ENCODE results near the gene TMEM72. TPM values are rescaled to one million over a fixed set of nuclear protein-coding genes. Genes with fewer than 3 reads are reported as not detected.
"Not testable (repeated sequence)": the region's sequence is repeated elsewhere in the genome, so short reads cannot be mapped to it uniquely, and the experiment has no call there.

Gene TMEM72
- total RNA-seq (2014; rRNA removed; shearing (Covaris generic)): not detected in 2 replicates

GRCh38 chr10:44911081-44911540, at the start of gene TMEM72:
Gene TMEM72, plus strand, starts transcription at chr10:44911337. Its CDS starts 176 bp downstream, at chr10:44911513.
- no peak for DNase-seq (ENCODE audit: low spot score)

- DNase-seq (ENCODE audit: low spot score): no peak
These were observed 49.0 kb upstream of the TMEM72 start for GRCh38 chr10:44862006-44862751.

GRCh38 chr10:44862924-44863323, 48.2 kb upstream of the TMEM72 start:
- DNase-seq (ENCODE audit: low spot score): no peak

GRCh38 chr10:44863344-44864047, 47.6 kb upstream of the TMEM72 start:
- DNase-seq (ENCODE audit: low spot score): no peak

- DNase-seq (ENCODE audit: low spot score): no peak
These were observed 47.1 kb upstream of the TMEM72 start for GRCh38 chr10:44864051-44864450.

GRCh38 chr10:44864637-44865288, 46.4 kb upstream of the TMEM72 start:
- peak; percentile 82 for DNase-seq (ENCODE audit: low spot score)

- no peak for DNase-seq (ENCODE audit: low spot score)
These were observed 45.9 kb upstream of the TMEM72 start for GRCh38 chr10:44865289-44865671.

GRCh38 chr10:44866367-44866766, 44.8 kb upstream of the TMEM72 start:
- not testable (repeated sequence) for DNase-seq (ENCODE audit: low spot score)

- DNase-seq (ENCODE audit: low spot score): no peak
These were observed 41.1 kb upstream of the TMEM72 start for GRCh38 chr10:44870031-44870430.

GRCh38 chr10:44873160-44873559, 38.0 kb upstream of the TMEM72 start:
- DNase-seq (ENCODE audit: low spot score): no peak

GRCh38 chr10:44874166-44874565, 37.0 kb upstream of the TMEM72 start:
- DNase-seq (ENCODE audit: low spot score): no peak

- DNase-seq (ENCODE audit: low spot score): no peak
These were observed 32.2 kb upstream of the TMEM72 start for GRCh38 chr10:44878706-44879530.

GRCh38 chr10:44879531-44879899, 31.6 kb upstream of the TMEM72 start:
- DNase-seq (ENCODE audit: low spot score): no peak

GRCh38 chr10:44880090-44880715, 30.9 kb upstream of the TMEM72 start:
- no peak for DNase-seq (ENCODE audit: low spot score)

GRCh38 chr10:44881649-44882048, 29.5 kb upstream of the TMEM72 start:
- no peak for DNase-seq (ENCODE audit: low spot score)

GRCh38 chr10:44882166-44882720, 28.9 kb upstream of the TMEM72 start:
- no peak for DNase-seq (ENCODE audit: low spot score)

- no peak for DNase-seq (ENCODE audit: low spot score)
These were observed 27.4 kb upstream of the TMEM72 start for GRCh38 chr10:44883593-44884331.

GRCh38 chr10:44885710-44886109, 25.4 kb upstream of the TMEM72 start:
- no peak for DNase-seq (ENCODE audit: low spot score)

GRCh38 chr10:44886966-44887365, 24.2 kb upstream of the TMEM72 start:
- DNase-seq (ENCODE audit: low spot score): no peak

GRCh38 chr10:44888886-44889285, 22.3 kb upstream of the TMEM72 start:
- no peak for DNase-seq (ENCODE audit: low spot score)

Data from A172 (cell line).